Neural progenitor cell (in vitro differentiated cells): ENCODE results near the gene PLXNA4.

Experiments used
- EZH2 ChIP-seq: fragments of 200-600 bp; sonication (generic); IDR thresholded peaks from 2 replicates; pipeline ENCODE4 v1.6.1; 2017; ENCODE audit warnings: antibody characterized with exemption, mild to moderate bottlenecking, moderate library complexity
- EZH2phosphoT487 ChIP-seq: fragments of 200-600 bp; sonication (generic); IDR thresholded peaks from 2 replicates; pipeline ENCODE4 v1.6.1; 2017; ENCODE audit warnings: antibody characterized with exemption
- TF ChIP-seq, protein P1 (sequence below): fragments of 200-600 bp; sonication (generic); IDR thresholded peaks from 2 replicates; pipeline ENCODE4 v1.5.1; 2017; ENCODE audit warnings: antibody characterized with exemption, mild to moderate bottlenecking

DNA sequence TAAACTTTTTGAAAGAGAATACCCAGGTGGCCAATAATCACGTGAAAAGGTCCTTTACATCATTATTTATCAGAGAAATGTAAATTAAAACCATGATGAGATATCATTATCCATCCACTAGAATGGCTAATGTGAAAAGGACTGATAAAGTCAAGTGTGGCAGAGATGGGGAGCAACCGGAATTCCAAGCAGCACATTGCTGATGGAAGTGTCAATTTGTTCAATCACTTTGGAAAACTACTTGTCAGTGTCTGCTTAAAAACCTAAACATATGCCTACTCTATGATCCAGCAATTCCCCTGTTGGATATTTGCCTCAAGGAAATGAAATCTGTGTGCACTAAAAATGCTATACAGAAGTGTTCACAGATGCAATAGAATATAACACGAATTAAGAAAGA, 465.6 kb downstream of the PLXNA4 start:
- TF ChIP-seq, protein P1, sequence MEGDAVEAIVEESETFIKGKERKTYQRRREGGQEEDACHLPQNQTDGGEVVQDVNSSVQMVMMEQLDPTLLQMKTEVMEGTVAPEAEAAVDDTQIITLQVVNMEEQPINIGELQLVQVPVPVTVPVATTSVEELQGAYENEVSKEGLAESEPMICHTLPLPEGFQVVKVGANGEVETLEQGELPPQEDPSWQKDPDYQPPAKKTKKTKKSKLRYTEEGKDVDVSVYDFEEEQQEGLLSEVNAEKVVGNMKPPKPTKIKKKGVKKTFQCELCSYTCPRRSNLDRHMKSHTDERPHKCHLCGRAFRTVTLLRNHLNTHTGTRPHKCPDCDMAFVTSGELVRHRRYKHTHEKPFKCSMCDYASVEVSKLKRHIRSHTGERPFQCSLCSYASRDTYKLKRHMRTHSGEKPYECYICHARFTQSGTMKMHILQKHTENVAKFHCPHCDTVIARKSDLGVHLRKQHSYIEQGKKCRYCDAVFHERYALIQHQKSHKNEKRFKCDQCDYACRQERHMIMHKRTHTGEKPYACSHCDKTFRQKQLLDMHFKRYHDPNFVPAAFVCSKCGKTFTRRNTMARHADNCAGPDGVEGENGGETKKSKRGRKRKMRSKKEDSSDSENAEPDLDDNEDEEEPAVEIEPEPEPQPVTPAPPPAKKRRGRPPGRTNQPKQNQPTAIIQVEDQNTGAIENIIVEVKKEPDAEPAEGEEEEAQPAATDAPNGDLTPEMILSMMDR = no peak
- TF ChIP-seq EZH2phosphoT487 = no peak
- no peak for TF ChIP-seq EZH2
